Spleen (tissue), 7 donors: ENCODE results near the gene CYP20A1.

Experiments
- CTCF ChIP-seq, 11 experiments: fragments of 200-600 bp in 7 of 11; fragments of 450-650 bp in 4 of 11; sonication (generic) in 4 of 11; IDR thresholded peaks in 8 of 11; conservative IDR thresholded peaks in 3 of 11; 1 replicate in 7 of 11; 2 replicates in 4 of 11; pipeline versions ENCODE4 v1.4.0 to v1.8.0; 2016 to 2021; ENCODE audit warnings: antibody characterized with exemption in 11 of 11, inconsistent platforms in 4 of 11, mild to moderate bottlenecking in 1 of 11
- POLR2A ChIP-seq, 3 donors: fragments of 450-650 bp; IDR thresholded peaks; one replicate each; pipeline ENCODE4 v1.5.1; 2017; ENCODE audit warnings: antibody characterized with exemption in 3 of 3, mild to moderate bottlenecking in 1 of 3
- POLR2AphosphoS5 ChIP-seq, 3 donors: sonication (generic); formaldehyde crosslinking; IDR thresholded peaks; one replicate each; pipeline ENCODE4 v1.5.1; 2017; ENCODE audit warnings: antibody characterized with exemption in 3 of 3
- donor health status: DM: no; HTN: no; CAD: no; lungs with moderate emphysema.
- donor health status: DM: no; HTN: no; CAD: no.
- donor health status: DM: no; HTN: no; CAD: no.

- no peak for TF ChIP-seq POLR2A (IDR thresholded peaks at IDR 0.05)
- no peak for TF ChIP-seq CTCF (IDR thresholded peaks at IDR 0.05 in 8 of 11, conservative IDR thresholded peaks at IDR 0.05 in 3 of 11)
- TF ChIP-seq POLR2AphosphoS5 (IDR thresholded peaks at IDR 0.05): no peak
These were observed 47.7 kb downstream of the CYP20A1 start for GRCh38 chr2:203286532-203286931.
